IPS DF 19.7 (cell line): Measurements from ENCODE around the gene ZNF771.

Experiments
- DNase-seq: peaks from one replicate; pipeline ENCODE4 v3.0.0-alpha.2; 2013; ENCODE audit warnings: low read depth, low spot score

Gene ZNF771

DNA sequence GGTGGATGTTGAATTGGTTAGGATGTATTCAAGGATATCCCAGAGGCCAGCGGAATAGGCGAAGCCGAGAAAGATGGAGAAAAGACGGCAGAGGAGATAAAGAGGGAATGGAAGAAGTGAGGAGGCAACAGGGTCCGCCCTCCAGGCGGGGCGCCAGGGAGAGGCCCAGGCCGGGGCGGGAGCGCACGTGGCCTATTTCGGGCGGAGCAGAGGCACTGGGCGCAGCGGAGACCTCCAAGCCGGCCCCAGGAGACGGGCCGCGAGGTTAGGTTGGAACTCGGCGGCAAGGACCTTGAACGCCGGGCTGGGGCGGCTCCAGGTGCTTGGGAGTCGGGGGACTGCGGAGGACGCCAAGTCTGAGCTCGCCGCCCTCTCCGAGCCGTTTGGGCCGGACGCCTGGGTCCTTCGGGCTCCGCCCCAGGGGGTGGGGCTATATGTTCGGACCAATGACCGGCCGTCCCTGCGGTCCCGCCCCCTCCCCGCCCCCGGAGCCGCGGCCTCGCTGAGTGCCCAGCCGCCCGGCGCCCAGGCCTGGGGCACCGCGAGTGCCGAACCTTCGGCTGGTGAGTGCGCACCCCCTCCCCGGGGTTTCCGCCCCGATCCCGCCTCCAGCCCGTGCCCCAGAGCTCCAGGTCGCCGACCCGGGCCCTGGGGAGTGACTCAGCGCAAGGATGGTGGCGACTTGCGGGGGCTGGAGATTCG is at the start of gene ZNF771:
TSS of gene ZNF771 (plus strand) at position 505 of the 702 bp plus-strand sequence. CDS start 448 bp downstream, outside the sequence.
- no peak for DNase-seq

DNA sequence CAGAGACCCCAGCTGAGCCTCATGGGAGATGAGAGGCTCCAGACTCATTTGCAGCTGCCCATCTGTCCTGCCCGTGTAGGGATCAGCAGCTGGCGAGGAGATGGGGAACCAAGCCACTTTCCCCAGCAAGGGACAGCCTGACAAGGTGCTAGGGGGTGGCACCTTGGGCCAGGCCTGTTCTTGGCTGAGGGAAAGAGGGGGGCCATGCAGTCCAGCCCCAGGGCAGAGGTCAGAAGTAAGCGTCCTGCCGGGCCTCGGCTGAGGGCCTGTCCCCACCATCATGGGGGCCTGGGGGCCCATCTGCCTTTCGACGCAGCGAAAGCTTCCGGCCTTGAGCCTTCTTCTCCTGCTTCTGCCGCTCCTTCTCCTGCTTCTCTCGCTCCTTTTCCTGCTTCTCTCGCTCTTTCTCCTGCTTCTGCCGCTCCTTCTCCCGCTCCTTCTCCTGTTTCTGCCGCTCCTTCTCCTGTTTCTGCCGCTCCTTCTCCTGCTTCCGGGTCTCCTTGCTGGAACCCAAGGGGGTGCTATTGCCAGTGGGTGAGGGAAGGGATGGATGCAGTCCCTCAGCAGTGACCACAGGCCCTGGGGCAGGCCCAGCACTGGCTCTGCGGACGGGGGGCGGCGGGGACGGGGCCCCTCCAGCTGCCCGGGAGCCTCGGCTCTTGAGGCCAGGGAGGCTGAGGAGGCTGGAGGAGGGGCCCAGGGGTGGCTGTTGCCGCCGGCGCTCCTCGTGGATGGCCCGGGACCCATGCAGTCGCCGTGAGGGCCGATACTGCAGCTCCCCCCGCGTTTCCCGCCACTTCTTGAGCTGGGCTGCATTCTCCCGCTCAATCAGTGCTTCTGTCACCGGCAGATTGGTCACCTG is 49.5 kb upstream of the ZNF771 start:
- no peak for DNase-seq

DNA sequence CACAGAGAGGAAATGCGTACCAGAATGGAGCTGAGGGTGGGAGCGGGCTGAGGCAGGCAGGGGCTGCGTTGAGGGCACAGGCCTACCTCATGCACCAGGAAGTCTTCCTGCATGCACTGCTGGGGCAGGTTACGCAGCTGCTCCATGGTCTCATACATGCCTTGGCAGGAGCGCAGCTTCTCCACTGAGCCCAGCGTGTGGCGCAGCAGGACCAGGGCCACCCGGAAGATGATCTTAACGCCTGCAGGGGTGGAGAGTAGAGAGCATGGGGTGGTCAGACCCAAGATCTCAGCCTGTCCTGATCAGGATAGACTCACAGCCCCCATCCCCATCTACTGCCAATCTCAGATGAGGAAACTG is 48.8 kb upstream of the ZNF771 start:
- DNase-seq, result no peak

DNA sequence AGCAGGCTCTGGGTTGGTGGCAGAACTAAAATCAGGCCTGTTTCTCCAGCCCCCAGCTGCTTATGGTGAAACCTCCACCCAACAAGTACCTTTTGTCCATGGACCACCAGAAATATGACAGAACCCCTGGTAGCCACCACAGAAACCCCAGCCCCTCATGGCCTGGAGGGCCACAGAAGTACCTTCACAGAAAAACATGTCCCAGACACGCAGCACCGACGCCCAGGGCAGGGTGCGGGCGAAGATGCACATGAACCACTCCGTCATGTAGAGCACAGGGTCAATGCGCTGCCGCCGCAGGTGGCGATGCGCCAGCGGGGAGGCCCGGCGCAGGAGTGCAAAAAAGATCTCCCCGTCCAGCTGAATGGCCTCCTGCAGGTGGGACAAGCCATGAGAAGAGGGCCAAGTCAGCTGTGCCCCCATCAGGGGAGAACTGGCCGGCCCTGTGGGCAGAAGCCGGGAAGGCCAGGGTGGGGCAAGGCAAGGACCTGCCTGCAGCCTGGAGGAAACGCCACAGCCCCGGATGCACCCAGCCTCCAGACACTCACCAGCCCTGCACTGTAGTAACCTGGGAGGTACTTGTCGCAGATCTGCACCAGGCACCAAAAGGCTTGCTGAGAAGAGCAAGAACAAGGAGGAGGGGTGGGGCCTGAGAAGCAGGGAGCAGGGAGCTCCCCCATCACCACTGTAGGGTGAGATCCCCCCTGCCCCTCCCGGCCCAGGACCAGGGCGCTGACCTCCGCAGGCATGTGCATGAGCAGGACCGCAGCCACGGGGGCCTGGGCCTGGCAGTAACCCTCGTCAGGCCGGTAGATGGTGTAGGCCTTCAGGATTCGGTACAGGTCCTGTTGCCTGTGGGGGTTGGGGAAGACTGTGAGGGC is 48.2 kb upstream of the ZNF771 start:
- no peak for DNase-seq

DNA sequence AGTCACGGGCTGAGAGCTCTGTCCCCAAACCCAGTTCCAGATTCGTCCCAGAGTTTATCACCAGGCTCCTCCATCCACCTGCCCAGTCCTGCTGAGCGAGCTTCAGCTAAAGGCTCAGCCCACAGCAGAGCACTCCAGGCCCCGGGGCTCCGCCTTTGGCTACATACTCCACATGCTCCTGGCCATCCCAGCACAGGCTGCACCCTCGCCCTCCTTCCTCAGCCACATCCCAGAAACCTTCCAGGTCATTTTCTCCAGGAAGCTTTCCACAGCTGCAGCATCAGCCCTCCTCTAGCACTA is 47.6 kb upstream of the ZNF771 start:
- no peak for DNase-seq

DNA sequence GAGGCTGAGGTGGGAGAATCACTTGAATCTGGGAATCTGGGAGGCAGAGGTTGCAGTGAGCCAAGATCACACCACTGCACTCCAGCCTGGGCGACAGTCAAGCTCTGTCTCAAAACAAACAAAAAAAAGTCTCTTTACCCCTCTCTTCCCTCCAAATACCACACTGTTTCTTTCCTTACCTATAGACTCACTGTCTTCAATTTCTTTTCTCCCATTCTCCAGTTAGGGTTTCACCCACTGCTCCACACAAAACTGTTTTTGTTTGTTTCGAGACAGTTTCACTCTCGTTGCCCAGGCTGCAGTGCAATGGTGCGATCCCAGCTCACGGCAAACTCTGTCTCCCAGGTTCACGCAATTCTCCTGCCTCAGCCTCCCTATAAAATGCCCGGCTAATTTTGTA is 46.2 kb upstream of the ZNF771 start:
- DNase-seq, result no peak

DNA sequence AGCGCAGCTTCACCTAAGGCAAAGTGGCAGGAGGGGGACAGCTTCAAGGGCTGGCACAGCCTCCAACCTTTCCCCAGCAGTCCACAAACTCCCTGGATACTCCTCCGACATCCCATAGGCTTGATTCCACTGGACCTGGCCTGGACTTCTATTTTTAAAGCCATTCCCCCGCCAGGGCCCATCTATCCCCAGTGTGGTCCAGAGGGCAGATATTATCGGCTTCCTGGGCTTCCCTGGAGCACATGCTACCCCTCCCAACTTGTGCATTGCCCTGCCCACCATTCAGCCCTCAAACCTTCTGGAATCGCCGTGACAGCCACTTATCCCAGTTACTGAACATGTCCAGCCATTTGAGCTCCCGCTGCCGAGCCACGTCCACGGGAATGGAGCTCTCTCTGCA is 42.2 kb upstream of the ZNF771 start:
- no peak for DNase-seq

DNA sequence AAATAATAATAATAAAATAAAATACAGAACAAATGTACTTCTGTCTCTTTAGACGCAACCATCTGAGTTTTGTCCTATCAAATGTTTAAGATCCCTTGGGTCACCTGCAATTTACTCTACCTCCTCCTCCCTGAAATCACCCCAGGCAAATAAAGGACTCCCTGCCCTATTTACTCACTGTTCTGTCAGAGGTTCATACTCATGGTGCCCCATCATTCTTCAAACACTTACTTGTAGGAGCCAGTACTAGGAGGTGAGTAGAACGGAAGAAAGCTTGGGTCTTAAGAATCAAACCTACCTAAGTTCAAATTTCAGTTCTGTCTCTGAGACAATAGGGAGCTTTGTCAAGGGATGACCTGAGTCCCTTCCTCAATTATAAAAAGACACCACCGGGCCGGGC is 40.9 kb upstream of the ZNF771 start:
- DNase-seq, result no peak

DNA sequence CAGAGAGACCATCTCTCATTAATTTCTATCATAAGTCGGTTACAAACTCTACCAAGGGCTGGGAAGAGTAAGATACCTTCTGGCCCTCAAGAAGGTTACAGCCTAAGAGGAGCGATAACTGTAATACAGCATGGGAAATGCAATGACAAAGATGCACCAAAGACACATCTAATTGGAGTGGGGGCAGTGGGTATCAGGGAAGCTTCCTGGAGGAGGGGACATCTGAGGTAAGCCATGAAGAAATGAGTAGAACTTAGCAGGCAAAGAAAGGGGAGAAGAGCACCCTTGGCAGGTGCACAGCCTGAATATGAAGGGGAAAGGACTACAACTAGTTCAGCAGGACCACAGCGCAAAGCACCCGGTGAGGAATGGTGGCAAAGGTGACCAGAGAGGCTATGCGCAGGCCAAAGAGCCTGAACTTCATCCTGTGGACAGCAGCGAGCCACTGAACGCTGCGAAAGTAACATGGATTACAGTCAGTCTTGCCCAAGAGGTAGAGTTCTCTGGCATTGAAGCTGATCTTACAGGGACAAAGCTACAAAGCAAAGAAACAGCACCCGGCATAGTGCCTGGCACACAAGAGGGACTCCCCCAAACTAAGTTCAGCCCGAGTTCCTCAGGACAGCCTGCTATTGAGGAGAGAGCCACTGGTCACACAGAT is 39.9 kb upstream of the ZNF771 start:
- no peak for DNase-seq

DNA sequence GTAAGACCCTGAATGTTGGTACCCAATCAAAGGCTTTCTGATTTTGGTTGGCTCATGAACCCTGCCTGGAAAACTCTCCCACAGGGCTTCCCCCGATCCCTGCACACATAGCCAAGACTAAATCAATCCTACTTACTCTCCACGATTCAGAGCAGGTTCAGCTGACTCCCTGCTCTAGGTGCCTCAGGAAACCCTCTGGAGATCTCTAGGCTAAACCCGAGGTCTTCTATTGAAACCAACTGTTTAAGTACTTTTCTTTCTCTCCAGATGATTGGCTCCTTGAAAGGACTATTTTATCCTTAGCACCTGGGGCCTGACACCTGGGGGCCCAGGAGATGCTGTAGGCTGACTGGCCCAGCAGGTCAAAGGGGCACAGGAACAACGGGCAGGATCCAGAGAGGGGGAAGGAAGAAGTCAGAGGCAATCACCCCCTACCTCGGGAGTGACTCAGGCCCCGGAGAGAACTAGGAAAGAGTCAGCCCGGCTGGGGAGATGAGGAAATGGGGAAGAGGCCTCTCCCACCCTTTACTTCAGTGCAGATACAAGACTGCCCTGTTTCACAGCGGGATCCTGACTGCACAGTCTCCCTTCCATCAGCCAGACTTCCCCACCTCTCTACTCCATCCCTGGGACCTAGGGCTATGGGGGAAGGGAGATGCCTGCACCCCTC is 39.1 kb upstream of the ZNF771 start:
- no peak for DNase-seq

DNA sequence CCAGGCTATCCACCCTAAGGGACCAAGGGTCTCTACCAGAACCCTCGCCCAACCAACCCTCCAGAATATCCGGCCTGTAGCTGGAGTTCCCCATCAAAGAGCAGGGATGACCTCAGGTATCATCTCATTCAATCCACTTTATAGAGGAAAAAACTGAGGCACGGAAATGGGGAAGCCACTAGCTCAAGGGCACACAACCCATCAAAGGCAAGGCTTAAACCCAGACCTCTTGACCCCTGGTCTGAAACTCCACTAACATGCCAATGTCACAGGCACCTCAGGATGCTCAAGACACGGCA is 38.7 kb upstream of the ZNF771 start:
- no peak for DNase-seq

DNA sequence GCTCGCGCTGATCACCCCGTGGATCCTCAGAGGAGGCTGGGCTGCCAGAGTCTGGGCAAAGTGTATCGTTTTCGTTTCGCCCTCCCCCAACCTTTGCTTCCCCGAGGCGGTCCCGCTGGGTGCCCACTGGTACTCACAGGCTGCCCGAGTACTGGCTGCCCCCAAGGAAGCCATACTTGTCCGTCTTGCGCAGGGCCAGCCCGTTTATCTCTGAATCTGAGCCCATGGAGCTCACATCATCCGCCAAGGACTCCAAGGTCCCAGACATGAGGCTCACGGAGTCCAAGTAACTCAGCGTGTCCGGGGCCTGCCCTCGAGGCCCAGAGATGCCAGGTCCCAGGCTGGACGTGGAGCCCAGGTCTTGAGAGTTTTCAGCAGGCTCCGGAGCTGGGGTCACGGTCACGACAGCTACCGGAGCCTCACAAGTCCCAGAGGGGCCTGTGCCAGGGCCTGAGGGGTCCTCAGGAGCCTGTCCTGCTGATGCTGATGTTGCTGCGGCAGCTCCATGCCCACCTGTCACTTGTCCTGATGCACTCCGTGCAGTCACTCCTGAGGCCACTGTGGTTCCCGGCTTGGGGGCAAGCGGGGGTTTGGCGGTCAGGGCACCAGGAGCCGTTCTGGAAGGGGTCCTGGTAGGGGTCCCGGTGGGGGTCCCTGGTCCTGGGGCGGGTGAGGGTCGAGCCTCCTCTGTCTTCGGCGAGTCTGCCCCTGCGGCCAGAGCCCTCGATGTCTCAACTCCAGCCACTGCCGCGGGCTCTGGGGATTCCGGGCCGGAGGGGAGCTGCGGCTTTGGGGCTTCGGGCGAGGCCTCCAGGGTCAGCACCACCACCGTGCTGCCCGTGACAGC is 38.1 kb upstream of the ZNF771 start:
- DNase-seq, result no peak

DNA sequence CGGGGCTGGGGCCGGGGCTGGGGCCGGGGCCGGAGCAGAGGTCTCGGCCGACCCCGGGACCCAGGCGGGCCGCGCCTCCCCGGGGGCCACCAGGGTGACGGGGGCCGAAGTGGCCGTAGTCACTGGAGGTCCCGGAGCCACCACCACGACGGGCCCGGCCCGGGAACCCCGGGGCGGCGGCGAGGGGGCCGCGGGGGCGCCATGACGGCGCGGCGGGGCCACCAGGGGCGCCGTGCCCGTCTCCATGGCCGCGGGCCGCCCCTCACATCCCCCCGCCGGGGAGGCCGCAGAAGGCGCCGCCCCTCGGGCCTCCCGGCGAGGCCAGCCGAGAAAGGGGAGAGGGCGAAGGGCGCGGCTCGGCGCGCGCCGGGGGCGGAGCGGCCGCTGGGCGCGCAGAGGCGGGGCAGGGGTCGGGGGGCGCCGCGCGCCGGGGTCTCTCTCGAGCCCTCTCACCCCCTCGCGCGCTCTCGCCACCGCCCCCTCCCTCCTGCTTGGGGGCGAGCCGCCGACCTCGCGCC is 37.4 kb upstream of the ZNF771 start:
- DNase-seq, result no peak

DNA sequence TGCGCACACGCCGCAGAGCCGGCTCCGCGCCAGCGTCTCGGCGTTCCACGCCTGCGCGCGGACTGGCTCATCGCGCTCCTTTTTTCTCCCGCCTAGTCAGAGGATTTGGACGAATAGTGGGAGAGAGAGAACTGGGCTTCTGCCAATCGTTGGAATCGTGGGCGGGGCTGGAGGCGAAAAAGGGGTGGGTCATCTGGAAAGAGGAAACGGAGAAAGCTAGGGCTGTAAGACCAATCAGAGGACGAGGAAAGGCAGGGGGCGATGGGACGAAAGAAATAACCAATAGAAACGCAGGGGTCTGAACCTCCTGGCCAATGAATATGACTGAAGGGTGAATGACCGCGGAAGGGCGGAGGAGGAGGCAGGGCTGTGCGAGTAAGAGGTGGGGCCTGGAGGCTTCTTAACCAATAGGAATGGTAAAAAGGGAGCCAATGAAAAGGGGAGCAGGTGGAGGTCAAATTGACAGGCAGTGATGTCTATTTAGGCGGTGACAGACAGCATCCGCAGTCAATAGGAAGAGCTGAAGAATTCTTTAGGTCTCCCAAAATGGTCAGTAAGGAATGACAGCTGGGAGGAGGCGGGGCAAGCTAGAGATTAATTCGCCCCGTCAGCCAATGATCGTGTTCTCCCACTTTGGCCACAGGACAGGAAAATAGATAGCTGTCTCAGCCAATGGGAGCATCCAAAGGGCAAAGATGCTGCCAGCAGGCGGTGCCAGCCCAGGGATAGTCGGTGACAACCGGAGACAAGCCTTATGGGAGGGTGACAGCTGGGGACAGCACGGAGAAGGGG is 36.8 kb upstream of the ZNF771 start, which contains the start of gene TBC1D10B:
TSS of gene TBC1D10B (minus strand) at position 39 of the 792 bp plus-strand sequence. CDS start 311 bp downstream, outside the sequence.
- peak; percentile 100 for DNase-seq

DNA sequence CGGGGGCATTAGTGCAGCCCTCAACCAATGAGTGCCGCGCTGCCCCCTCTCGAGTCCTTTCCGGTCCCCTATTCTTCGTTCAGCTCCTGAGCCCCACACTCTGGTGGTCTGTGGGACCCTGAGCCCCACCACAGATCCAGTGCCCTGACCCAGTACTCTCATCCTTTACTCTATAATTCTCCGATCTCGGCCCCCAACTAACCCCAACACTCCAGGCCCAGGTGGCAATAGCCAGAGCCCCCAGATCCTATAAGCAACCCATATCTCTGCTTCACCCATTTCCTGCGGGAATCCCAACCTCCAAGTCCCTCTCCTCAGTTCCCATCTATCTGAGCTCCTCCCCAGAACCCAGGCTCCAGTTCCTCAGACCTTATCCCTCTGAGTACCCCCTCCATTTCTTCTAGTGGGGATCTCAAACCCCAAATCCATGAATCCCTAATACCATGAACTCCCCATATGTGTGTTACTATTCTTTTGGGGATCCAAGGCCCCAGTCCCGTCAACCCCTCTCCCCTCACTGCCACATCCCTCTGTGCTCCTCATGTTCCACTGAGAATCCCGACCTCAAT is 36.1 kb upstream of the ZNF771 start:
- DNase-seq, result no peak

DNA sequence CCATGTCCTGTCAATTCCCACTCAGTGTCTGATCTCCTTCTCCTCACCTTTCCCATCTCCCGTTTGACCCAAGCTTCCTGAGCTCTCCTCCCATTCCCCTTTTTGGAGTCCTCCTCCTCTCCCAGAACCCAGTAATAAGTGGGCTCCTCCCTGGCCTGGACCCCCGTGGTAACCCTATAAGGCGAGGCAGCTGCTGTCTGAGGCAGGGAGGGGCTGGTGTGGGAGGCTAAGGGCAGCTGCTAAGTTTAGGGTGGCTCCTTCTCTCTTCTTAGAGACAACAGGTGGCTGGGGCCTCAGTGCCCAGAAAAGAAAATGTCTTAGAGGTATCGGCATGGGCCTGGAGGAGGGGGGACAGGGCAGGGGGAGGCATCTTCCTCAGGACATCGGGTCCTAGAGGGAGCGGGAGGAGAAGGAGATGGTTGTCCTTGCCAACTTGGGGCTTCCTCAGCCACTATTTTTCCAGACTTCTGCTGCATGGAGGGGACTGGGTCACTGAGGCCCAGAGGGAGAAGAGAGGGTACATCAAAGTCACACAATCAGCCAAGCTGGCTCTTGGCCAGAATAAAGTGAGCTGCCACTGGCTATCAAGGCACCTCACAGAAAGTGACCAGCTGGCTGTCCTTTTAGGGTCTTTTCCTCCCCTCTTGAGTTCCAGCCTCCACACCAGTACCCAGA is 35.2 kb upstream of the ZNF771 start:
- no peak for DNase-seq

DNA sequence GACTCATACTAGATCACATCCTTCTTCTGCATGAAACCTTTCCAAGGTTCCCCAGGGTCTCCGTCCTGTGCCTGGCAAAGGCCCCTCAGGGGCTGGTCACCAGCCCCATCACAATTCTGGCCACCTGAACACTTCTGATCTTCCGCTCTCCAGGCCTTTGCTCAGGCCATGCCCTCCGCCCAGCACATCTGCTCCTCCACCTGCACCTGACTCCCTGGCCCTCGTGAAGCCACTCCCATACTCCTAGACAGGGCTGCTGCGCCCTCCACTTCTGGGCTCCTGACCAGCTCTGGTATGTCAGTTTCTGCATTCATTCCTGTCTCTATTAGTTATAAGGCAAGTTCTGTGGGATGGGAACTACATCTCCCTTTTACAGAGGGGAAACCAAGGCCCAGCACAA is 34.7 kb upstream of the ZNF771 start:
- no peak for DNase-seq

DNA sequence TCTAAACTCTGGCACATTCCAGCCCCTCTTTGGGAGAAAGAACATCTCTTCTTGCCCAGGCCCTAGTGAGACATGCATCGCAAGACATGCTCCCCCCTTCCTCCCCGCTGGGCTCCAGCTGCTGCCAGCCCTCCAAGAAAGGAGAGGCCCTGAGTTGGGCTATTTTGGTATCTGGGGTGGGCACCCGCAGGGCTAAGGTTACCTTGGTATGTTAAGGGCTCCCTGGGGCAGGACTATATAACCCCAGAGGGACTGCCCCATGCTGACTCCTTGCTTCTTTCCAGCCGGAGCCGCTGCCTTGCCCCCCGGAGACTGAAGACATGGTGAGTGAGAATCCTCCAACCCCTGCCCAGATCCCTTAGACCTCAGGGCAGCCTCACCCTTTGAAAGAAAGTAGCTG is 32.9 kb upstream of the ZNF771 start, which contains the start of gene MYL11:
TSS of gene MYL11 (plus strand) at position 265 of the 400 bp plus-strand sequence. CDS start at position 321, 56 bp downstream.
- no peak for DNase-seq
